Tongue (tissue), 2 donors: ENCODE results near the gene SLC38A5. TPM values are rescaled to one million over a fixed set of nuclear protein-coding genes. Genes with fewer than 3 reads are reported as not detected.

Source experiments
- DNase-seq: peaks from one replicate; pipeline ENCODE4 v3.0.0-alpha.2; 2015
- total RNA-seq: library from RNA; depleted of rRNA; stranded (reverse); fragments of >200 nt; gene quantifications from one replicate; pipeline ENCODE4 v1.2.3, GENCODE V29; 2014

Gene SLC38A5
- total RNA-seq, 1 donor from 2014 or later = 3.7 TPM

DNA sequence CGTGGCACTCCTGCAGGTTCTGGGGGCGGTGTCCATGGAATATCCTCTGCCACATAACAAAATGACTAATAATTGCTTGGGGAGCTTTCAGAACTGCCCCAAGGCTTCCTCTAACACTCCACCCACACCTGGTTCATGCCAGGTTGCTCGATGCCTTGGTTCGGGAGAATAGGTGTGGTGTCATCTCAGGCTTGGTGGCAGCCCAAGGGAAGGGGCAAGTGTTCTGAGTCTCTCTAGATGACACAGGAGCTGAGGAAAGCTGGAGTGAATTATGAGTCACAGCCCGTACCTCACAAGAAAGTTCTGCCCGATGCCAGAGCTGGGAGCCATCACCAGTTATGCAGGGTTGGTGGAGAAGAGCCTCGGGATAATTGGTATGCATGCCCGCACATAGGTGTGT lies 20.6 kb upstream of the SLC38A5 start:
- DNase-seq = no peak

DNA sequence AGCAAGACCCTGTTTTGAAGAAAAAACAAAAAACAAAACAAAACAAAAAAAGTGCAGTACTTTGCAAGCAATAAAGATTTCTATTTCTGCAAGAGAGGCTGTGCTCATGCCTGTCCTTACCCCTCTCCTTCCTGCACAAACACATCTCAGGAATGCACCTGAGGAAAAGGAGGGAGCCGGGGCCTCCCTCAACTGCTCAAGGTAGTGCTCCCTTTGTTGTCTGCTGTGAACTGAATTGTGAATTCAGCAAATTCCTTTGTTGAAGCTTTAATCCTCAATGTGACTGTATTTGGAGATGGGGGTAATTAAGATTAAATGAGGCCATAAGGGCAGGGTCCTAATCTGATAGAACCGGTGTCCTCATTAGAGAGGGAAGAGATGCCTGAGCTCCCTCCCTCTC lies 19.8 kb upstream of the SLC38A5 start:
- no peak for DNase-seq

GRCh38 chrX:48489296-48489695 lies 19.2 kb upstream of the SLC38A5 start:
- no peak for DNase-seq

DNA sequence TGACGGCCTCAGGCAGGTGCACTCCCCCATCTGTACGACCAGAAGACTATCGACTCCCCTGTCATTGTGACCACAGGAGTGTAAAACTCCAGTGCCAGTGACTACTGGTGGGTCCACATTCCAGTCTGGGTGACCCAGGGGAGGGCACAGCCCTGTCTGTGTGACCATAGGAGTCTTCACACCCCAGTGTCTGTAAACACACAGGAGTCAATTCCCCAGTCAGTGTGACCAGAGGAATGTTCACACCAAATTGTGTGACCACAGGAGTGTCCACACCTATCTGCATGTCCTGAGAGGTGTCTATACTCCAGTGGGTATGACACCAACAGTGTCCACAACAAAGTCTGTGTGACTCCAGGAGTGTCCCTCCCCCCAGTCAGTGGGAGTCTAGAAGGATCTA lies 18.0 kb upstream of the SLC38A5 start:
- DNase-seq = no peak

GRCh38 chrX:48487362-48487798 lies 17.3 kb upstream of the SLC38A5 start:
- DNase-seq = no peak

DNA sequence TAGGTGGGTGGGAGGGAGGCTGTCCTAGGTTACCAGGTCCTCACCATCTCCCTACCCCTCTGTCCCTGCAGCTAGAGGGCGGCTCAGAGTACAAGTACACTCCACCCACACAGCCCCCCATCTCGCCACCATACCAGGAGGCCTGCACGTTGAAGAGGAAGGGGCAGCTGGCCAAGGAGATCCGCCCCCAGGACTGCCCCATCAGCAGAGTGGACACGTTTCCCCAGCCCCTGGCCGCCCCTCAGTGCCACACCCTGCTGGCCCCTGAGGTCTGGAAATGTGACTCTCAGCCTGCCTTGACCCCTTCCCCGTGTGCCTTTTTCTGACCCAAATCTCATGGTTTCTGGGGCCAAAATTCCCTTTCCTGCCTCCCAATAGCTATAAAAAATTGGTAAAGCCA lies 12.5 kb upstream of the SLC38A5 start:
- no peak for DNase-seq

DNA sequence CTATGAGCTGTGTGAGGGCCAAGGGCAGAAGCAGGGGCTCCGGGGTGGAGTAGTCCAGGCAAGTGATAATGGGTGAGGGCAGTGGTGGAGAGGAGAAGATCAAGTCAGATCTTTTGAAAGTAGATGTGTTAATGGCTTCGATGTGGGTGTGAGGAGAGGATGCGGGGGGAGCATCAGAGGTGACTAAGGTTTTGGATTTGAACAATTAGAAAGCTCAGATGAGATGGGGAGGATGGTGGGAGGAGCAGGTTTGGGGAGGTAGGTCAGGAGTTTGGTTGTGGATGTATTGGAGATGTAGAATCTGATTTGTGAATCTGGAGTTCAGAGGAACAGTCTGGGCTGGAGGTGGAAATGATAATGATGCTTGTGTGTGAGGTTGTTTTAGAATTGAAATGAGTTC lies 10.5 kb upstream of the SLC38A5 start:
- no peak for DNase-seq

DNA sequence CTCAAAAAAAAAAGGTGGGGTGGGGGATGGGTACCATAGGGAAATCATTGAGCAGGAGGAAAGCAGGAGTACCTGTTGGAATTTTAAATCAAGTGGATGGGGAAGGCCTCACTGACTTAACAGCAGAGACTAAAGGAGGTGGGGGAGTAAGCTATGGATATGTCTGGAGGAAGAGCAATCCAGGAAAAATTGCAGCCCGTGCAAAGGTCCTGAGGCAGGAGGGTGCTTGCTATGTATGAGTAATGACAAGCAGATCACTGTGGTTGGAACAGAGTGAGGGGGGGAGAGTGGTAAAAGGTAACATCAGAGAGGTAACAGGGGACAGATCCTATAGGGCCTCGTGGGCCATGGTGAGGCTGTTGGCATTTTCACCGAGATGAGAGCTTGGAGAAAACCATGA lies 10.1 kb upstream of the SLC38A5 start:
- DNase-seq = no peak

- no peak for DNase-seq
Observed at GRCh38 chrX:48478806-48479205, 8.7 kb upstream of the SLC38A5 start.

- DNase-seq = no peak
Observed at GRCh38 chrX:48477960-48478755, 8.1 kb upstream of the SLC38A5 start.

- DNase-seq = no peak
Observed at GRCh38 chrX:48476919-48477318, 6.9 kb upstream of the SLC38A5 start.

DNA sequence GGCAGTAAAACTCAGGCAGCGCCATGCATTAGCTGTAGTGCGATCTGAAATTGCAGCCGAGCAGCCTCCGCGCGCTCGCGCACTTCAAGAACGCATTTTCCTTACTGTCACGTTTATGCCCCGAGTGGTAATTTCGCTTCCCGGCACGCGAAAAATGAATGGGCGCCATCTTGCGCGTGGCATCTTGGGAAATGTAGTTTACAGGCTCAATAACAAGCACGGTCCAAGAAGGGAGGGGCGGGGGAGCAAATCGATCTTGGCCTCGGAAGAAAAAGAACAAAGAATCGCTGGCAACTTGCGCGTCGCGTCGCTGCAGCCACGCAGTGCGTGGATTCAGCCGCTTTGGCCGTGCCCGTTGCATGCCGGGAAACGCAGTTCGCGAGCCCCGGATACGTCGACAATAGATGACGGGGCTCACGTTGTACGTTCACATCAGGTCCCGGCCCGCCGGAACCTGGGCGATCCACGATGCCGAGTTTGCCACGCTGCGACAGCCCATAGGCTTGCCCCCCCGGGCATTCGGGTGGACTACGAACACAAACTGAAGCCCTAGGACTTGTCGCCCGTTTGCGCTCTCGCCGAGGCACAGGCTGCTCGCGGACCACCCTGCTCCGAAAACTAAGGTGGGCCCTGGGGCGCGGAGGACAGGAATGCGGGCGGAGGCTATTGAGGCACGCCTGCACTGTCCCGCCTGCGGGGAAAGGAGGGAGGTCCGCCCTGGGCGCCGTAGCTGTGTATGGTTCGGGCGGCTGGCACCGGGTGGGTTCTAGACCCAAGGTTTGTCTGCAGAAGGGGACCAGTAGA lies 5.9 kb upstream of the SLC38A5 start, which contains the start of gene FTSJ1:
TSS of gene FTSJ1 (plus strand) at position 426 of the 804 bp plus-strand sequence. CDS start 1,849 bp downstream, outside the sequence.
- peak; percentile 94 for DNase-seq

- DNase-seq = no peak
Observed at GRCh38 chrX:48475296-48475695, 5.2 kb upstream of the SLC38A5 start.

DNA sequence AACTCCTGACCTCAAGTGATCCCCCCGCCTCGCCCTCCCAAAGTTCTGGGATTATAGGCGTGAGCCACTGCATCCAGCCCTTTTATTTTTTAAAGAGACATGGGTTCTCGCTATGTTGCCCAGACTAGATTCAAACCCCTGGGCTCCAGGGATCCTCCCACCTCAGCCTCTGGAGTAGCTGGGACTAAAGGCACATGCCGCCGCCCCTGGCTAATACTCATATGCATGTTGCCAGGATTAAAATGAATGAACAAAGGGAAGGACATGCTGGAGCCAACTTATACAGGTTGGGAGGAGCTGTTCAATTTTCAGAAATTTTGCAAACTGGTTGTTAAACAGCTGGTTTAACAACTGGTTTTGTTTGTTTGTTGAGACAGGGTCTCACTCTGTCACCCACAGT lies 4.5 kb upstream of the SLC38A5 start:
- no peak for DNase-seq

DNA sequence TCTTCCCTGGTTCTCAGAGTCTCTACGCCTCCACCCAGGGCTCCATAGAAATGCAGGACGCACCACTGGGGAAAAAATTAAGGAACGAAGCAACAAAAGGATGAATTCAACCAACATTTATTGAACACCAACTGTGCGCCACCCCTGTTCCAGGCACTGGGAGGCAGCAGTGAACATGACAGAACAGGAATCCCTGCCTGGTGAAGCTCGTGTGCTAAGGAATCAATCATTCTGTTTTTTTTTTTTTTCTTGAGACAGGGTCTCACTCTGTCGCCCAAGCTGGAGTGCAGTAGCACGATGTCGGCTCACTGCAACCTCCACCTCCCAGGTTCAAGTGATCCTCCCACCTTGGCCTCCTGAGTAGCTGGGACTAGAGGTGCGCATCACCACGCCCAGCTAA lies 4.1 kb upstream of the SLC38A5 start:
- DNase-seq = no peak

- DNase-seq = no peak
Observed at GRCh38 chrX:48473704-48473990, 3.6 kb upstream of the SLC38A5 start.

DNA sequence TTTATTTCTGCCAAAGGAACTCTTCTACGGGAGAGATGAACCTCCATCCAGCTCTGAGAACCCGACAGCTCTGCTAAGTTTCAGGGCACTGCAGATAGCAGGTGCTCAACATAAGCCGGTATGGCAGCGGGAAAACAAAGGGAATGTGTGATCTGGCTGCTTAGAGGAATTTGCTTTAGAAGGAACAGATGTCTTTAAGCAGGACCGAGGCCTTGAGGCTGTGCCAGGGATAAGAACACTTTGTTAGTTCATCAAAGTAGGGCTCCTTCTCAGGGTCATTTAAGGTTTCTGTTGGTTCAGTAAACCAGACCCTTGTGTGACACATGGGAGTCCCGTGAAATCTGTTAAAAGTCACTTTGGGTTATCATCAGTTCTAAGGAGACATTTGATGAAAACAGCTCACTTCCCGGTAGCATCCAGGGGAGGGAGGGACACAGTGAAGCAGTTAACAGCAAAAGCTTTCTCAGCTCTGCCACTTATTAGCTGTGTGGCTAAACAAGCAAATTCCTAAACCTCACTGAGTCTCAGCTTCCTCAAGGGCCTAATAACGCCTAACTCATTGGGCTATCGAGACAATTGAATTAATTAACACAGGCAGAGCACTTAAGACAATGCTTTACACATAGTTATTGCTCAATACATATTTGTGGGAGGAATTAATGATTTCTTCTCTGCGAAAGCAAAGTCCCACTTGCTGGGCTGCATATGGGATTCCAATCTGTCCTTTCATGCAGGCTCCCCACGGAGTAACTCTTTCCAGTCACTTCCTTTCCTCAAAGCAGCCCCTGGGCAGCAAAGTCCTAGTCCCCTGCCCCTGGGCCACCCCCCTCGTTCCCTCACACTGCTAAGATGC lies 3.0 kb upstream of the SLC38A5 start:
- DNase-seq = no peak

GRCh38 chrX:48472225-48472624 lies 2.2 kb upstream of the SLC38A5 start:
- DNase-seq = no peak

DNA sequence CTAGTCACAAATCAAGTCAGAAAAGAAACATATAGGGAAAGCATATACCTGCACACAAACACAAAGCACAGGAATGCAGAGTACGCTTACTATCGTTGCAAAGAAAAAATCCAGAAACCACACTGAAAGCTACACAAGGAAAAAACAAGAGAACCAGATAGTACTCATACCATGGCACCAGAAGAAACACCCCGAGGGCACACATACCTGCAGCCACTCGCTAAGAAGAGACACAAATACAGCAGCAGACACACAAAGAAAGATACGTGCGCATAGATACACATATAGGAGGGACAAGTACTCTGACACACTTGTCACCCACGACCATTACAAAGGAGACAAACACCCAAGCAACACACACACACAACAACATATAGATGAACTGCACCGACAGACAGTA lies 1.4 kb upstream of the SLC38A5 start:
- DNase-seq = no peak

DNA sequence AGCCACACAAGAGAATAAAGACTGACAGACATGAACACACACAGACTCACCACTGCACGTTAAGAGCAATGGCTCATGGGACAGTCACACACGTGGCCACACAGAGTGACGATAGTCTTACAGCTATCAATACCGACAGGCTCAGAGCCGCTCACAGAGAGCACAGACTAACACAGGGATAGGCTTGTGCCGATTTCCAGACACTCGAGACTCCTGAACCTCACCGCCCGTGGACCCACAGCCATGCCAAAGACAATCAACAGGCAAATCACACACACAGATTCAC lies 716 bp upstream of the SLC38A5 start:
- DNase-seq = no peak

- no peak for DNase-seq
Observed at GRCh38 chrX:48468693-48469691, 1.1 kb downstream of the SLC38A5 start.

GRCh38 chrX:48468247-48468671 lies 1.8 kb downstream of the SLC38A5 start:
- peak; percentile 28 for DNase-seq
